NCI-H2196 treated with DMSO at 0.1 percent for 48 hours (cell line): ENCODE results near the gene P2RY4.
"Not testable (repeated sequence)": the region's sequence is repeated elsewhere in the genome, so short reads cannot be mapped to it uniquely, and the experiment has no call there.

Source experiments
- DNase-seq: peaks from one replicate; lab custom pipeline; 2025; ENCODE audit not compliant: unreplicated experiment; lab: John Stamatoyannopoulos, UW

P2RY4 gene

DNA sequence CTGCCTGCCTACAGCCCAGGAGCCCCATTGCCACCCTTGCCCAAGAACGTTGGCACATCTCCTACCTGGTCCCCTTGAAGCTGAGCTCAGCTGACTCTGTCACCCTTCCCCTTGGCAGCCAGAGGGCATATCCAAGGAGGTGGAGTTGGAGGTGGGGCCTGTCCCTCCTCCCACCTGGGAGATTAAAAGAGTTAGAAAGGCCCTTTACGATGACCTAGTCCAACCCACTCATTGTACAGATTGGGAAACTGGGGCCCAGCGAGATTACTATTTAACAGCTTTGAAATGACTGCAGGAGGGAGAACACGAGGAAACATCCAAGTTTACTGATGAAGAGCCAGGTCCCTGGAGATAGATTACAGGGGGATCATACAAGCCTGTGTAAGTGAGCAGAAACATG is at the start of gene P2RY4:
P2RY4 (minus strand) TSS at position 101 of the 400 bp plus-strand sequence. CDS start 580 bp downstream, outside the sequence.
- no peak for DNase-seq

DNA sequence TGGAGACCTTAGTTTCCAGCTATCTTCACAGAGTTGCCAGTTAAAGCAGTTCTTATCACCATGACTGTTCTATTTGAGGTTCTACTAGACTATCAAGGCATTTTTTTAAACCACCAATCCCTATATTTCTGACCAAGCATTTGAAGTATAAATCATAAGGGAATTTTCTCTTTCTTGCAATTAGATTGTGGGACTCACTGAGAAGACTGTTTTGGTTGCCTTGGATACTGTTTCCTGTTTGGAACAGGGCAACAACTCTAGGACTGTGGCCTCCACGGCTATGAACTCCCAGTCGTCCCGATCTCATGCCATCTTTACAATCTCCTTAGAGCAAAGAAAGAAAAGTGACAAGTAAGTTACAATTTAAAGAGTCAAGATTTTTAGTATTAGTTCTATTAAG is 41.7 kb upstream of the P2RY4 start:
- no peak for DNase-seq

DNA sequence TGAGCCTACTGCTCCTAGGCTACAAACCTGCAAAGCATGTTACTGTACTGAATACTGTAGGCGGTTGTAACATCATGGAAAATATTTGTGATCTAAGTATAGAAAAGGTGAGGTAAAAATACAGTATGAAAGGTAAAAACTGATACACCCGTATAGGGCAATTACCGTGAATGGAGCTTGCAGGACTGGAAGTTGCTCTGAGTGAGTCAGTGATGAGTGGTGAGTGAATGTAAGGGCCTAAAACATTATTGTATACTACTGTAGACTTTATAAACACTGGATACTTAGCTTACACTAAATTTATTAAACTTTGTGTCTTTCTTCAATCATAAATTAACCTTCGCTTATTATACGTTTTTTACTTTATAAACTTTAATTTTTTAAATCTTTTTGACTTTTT is 33.6 kb upstream of the P2RY4 start:
- no peak for DNase-seq

DNA sequence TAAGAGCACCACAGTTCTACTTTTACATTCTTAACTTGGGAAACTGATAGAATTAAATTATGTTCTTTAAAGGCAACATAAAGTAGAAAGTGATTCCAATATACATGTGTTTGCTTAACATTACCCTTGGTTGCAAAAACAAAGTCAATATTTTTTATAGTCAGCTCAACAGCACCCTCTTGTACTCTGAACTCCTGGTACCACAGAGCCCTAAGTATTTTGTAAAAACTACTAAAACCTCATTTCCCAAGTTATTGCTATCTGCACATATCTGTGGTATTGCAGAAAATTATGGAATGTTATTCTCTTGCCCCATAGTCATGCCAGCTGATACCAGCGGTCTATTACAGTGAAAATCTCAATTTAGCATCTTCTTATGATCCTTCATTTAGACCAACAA is 32.8 kb upstream of the P2RY4 start:
- no peak for DNase-seq

DNA sequence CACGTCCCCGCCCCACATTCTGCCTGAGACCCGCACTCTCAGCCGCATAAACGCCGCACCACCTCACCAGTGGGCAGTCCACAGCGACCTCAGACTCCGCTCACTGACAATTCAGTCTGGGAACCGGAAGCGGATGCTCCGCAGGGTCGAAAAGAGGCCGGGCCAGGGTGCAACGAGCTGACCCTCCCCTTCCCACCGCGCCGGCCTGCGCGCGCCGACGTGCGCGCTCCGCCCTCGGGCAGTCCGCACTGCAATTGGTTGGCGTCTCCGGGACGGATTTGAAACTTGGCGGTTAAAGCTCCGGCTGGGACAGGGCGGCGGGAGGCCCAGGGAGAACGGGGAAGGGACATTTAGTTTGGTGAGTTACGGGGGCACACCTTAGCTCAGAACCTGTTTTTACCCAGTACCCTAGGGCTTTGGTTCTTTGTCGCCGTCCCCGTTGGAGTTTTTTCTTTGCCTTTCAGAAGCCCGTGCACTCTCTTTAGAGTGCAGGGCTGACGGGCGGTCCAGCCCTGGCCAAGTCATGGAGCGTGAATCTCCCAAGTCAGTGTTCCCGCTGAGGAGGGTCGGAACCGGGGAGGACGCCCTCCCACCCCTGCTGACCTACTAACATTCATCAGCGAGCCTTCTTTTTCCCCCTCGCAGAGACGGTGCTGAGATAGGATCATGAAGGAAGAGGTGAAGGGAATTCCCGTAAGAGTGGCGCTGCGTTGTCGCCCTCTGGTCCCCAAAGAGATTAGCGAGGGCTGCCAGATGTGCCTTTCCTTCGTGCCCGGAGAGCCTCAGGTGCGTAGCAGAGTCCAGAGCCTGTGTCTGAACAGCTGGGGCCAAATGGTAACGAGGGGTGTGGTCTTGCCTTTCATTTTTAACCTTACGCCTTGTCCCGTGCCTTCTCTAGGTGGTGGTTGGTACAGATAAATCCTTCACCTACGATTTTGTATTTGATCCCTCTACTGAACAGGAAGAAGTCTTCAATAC is 30.1 kb upstream of the P2RY4 start, which contains the start of the genes KIF4A and PDZD11:
KIF4A (plus strand) TSS at position 312 of the 978 bp plus-strand sequence; CDS start at position 667, 355 bp downstream.
PDZD11 (minus strand) TSS at position 135 of the 978 bp plus-strand sequence. CDS start 586 bp downstream, outside the sequence.
- peak; percentile 49 for DNase-seq

DNA sequence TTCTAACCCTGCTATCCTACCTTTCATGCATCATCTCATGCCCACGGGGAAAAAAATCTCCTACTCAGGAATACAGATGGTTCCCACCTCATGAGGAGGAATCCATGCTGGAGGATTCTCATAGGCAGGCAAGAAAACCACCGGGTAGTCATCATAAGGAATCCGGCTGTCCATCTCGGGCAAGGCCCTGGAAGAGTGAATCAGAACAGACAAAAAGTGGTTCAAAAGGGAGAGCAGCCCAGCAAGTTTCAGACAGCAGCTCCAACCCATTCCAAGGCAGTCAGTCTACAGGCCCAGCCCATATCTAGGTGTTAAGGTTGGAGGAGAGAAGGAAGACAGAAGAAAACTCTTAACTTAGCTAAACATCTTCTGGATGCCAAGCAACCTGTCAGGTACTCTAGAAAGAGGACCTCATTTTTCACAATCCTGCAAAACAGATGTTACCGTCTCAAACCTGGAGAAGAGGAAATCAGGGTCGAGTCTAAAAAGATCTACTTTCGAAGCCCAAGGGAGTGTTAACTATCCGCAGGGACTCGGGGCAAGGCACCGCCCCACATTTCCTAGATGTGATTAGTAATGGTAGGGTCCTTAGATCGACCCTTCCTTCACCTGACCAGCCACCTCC is 29.3 kb upstream of the P2RY4 start:
- DNase-seq, result no peak

DNA sequence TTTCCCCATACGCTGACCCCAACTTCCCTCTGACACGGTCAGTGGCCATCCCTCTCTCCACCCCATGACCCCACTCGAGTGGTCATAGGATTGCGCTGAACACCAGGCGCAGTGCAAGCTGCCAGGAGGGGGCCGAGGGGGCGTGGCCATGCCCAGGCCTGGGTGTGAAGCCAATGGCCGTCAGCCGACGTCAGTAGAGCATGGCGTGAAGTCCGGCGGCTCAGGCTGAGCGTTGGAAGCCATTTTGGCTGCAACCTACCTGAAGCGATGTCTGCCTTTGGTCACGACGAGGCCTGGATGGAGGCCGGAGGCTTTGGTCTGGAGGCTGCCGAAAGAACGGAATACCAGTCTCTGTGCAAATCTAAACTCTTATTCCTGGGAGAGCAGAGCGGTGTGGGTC is 21.9 kb upstream of the P2RY4 start, which contains the start of gene RAB41:
RAB41 (plus strand) TSS at position 222 of the 400 bp plus-strand sequence; CDS start at position 268, 46 bp downstream.
- DNase-seq, result no peak

DNA sequence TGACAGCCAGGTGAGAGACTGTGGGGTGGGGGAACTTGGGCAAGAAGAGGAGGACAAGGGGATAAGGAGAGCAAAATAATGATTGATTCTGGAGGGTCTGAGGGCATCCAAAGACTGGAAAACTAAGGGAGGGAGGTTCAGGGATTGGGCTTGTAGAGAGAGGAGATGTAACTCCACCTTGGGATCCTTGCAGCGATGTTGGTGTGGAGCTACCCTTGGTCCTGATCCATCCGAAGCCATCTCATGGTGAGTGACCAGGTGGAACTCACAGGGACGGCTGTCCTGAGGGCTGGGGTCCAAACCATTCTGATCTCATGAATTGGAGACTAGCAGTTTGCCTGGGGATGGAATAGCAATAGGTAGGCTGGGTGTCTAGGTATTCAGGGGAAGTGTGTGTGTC is 20.6 kb upstream of the P2RY4 start:
- no peak for DNase-seq

DNA sequence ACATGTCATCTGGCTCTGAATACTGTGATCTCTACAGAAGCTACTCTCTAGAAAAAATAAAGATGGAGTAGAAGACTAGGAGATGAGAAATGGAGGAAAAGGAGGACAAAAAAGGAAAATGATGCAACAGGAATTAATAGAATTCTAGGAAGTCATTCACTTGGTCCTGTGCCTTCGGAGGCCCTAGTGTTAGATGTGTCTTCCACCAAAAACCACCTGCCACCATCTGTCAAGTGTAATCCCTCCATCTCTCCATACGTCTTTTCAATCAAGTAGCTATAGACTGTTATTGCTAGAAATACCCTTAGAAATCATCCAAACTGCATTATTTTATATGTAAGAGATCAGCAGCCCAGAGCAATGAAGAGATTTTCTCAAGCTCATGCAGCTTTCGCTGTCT is 19.1 kb upstream of the P2RY4 start:
- DNase-seq, result no peak

DNA sequence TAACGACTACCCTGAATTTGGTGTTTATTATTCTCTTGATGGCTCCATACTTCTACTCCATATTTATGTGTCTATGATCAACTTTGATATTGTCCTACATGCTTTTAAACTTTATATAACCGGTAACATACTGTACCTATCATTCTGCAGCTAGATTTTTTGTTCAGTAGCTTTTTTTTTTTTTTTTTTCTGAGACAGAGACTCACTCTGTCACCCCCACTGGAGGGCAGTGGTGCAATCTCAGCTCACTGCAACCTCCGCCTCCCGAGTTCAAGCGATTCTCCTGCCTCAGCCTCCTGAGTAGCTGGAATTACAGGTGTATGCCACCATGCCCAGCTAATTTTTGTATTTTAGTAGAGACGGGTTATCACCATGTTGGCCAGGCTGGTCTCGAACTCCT is 14.0 kb upstream of the P2RY4 start:
- DNase-seq, result not testable (repeated sequence)

DNA sequence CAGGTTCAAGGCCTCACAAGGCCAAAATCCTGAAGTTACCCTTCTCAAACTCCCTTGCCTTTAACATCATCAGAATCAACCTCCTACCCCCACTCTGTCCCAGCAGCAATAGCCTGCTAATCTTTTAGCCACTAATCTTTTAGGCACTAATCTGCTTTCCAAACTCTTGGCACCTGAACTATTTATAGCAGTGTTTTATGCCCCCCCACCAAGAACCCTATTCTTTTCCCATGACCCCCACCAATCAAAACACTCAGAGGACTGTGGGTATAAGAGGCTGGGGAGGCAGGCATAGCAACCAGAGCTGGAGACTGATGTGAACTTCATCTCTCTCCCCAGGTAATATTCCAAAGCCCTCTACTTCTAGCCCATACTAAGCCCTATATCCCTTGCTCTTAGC is 8.0 kb upstream of the P2RY4 start, which contains the start of gene ARR3:
ARR3 (plus strand) TSS at position 301 of the 400 bp plus-strand sequence. CDS start 1,052 bp downstream, outside the sequence.
- no peak for DNase-seq

DNA sequence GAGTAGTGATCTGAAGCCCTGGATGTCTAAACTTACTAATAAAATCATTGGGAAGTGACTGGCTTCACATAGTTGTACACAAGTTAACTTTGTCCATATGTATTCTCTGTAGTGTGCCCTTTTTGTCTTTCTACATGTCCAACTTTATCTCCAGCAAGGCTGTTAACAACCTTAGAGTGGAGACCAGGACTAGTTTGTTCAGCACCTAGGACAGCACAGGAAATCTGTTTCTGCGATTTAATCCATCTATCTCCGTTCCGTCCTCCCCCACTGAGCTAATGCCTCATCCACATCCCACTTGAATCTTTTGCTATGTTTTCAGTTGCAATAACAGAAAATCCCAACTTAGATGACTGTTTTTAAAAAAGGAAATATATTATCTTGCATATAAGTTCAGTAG is 4.8 kb upstream of the P2RY4 start:
- DNase-seq, result no peak

DNA sequence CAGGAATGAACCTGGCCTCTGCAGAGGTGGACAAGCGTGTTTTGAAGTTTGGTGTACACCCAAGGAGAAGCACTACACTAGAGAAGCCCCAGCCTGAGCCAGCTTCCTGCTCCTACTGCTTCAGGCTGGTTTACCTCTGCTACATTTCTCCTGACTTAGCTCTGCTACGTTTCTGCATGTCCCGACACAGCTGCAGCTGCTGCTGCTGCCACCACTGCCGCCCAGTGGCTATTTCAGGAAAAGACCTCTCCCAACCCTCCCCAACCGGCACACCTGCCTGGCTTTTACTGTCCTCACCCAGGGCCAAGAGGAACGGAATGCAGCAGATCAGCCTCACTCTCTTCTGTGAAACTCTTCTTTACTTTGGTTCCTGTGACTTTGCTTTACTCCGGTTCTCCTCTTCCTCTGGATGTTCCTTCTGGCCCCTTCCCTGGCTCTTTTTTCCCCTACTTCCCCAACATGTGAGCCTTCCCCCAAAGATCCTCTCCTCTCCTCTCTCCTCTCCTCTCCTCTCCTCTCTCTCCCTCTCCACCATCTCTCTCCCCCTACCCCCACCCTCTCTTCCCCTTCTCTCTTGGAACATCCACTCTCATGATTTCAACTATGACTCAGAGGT is 3.1 kb upstream of the P2RY4 start:
- DNase-seq, result peak; percentile 41

DNA sequence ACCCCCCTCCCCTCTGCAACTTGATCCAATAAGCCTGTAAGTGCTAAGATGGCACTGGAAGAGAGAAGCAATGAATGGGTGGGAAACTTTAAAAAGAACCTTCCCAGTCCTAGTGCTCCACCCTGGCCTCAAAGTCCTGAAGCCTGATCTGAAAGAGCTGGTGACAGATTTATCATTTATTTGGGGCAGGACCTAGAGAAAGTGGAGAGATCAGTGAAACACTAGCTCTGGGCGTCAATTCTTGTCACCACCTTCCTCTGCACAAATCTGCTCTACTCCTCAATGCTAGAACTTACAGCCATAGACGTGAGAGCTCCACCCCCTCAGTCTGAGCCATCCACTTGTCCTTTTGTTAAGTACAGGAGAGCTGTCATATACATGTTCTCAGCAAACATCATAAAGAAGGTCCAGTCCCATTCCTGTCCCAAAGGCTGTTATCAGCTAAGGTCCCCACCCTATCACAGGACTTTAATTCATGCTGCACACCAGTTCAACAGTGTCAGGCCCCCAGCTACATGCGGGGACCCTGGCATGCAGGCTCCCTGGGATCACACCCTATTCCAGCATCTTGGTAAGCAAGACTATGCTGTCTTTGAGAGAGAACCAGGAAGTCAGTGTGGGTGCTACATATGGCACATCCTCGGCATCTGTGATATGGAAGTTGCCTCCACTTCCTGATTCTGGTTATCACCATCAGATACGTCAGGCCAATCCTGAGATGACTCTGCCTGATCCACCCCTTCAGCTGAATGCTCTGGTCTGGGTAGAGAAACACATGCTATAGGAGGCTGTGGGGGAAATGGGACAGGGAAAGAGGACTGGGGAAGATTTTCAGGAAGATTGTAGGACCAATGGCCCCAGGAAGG is 2.3 kb downstream of the P2RY4 start:
- DNase-seq, result no peak

DNA sequence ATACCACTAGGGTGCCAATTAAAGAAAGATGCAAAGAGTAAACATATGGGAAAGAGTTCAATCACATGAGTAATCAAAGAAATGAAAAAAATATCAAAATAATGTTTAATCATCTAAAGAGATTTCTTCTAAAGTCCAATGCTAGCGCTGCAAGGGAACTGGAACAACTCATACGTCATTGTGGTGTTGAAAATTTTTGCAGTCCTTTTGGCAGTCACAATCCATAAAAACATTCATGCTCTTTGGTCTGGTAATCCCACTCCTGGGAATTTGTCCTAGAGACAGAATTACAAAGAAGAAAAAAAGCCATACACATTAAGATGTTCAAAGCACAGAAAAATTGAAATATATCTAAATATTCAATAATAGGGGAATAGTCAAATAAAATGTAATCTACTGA is 4.6 kb downstream of the P2RY4 start:
- no peak for DNase-seq

DNA sequence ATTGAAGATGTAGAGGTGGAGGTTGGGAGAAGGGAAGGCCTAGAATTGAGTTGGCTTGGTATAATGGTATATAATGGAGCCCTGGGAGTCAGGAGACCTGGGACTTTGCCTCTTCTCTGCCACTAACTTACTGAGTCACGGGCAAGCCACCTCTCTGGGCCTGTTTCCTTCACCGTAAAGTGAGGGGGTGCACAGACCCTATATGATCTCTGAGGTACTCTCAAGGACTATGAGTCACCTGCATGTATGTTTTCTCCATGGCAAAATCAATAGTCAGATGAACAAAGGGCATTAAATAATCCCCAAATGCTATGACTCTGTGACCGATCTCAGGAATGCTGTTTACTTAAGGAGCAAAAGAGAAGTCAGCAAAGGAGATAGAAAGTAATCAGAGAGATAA is 5.1 kb downstream of the P2RY4 start:
- DNase-seq, result no peak

DNA sequence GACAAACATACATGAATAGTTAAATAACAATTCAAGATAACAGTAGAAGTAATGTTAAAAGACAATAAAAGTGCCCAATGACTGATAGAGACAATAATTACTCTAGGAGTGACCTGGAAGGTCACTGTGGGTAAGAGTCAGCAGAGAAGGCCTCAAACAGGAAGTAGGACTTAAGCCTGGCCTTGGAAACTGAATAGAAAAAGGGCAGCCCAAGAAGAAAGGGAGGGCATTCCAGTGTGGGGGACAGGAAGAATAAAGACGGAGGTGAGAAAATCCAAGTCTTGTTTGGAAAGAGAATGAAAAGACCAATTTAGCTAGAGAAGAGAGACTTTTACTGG is 6.0 kb downstream of the P2RY4 start:
- DNase-seq, result no peak

DNA sequence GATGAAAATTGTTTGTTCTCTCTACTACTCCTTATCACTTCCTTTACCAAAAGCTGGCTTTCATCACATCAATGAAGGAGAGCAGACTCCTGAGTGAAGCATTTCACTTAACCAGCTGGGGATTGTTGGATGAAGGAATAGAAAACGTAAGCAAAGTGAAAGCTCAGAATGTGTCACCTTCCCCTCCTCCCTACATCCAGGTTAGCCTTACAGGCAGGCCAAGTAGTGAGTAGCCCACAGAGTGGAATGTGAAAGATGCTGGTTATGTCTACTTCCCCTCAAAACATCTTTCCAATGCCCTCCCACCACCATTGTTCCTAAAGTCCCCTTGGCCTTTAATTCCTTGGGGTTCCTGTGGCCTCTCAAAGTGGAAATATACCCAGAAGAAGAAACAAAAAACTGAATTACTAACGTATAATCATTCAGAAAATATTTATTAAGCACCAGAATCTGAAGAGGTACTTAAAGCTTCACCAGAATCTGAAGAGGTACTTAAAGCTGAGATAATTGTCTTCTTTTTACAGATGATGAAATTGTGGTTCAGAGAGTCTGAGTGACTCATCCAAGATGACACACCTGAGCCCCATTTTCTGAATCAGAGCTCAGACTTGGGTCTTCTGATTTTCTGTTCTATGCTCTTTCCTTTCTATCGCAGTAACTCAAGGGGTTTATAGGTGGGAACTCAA is 6.5 kb downstream of the P2RY4 start:
- DNase-seq, result no peak

DNA sequence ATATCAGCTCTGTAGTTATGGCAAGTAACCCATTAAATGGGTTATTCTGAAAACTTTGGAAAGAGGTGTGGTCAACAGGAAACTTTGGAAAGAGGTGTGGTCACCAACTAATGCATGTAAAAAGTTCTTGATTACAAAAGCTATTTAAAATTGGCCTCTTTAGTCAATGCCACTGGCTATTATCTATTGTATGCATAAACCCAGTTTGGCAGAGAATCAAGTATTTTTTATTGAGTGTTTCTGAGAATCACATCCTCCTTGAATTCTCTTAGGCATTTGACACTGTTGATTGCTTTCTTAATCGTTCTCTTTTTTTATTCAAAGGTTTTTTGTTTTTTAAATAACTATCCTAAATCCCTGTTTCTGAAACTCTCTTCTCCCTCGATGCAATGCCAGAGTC is 7.5 kb downstream of the P2RY4 start:
- no peak for DNase-seq

DNA sequence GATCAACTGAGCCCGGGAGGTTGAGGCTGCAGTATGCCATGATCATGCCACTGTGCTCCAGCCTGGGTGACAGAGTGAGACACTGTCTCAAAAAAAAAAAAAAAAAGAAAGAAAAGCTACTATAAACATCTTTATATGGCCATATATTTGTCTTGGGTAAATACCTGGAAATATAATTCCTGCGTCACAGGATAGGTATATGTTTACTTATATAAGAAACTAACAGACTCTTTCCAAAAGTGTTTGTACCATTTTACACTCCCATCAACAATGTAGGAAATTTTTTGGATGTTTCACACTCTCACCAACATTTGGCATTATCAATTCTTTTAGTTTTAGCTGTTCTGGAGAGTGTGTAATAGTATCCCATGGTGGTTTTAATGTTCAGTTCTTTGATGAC is 12.8 kb downstream of the P2RY4 start:
- no peak for DNase-seq
